Measurements from ENCODE around the gene APOA1. TPM values are rescaled to one million over a fixed set of nuclear protein-coding genes. Genes with fewer than 3 reads are reported as not detected.

Gene APOA1
- total RNA-seq, 4 donors from 2014 or later, result 0.50 to 1.4 TPM; not detected in 2

DNA sequence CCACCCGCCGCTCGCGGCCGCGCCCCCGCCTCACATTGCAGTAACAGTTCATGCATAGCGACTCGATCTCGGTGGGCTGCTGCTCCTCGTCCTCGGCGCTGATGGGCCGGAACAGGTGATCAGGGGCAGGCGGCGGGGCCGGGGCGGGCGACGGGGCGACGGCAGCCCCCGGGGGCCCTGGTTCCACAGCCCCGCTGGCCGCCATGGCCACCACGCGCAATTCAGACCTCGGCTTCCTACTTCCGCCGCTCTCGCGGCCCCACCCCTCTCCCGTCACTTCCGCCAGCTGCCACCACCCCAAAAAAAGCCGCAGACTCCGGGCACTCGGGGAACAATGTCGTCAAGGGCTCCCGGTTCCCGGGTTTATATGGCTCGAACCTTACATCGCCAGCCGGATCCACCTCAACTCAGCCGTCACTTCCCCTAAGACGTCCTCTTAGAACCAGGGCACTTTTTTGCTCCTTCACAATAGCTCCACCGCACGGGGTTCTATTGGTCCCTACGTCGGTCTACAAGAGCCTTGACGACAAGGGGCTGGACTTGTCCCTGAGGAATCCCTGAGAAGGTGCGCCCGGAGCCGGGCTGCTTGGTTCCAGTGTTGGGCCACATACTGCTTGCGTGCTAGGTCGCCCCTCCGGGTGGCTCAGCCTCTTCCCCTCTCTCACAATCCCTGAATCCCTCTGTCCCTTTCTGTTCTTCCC, 49.5 kb downstream of the APOA1 start, which contains the start of gene ZPR1:
ZPR1 (minus strand) TSS at position 238 of the 701 bp plus-strand sequence; CDS start at position 205, 33 bp downstream.
- 1% methylated on average over 24 of the region's 56 CpGs for WGBS
- H3K9me3 ChIP-seq, result no peaks in the 10 kb centered on the region
- H3K27ac ChIP-seq (replicated peaks in 1 of 4), result peak within 1 kb of the TSS; percentile 85 to 92 (median 90)
- H3K4me3 ChIP-seq, result peak within 1 kb of the TSS; percentile 90 to 100 (median 98)
- peaks cover 31 to 38% (median 35%) of the 10 kb centered on the region in 4 donors for H3K36me3 ChIP-seq
- peak; percentile 95 for DNase-seq (ENCODE audit: extremely low spot score)
- intact Hi-C loops (cut with DNase I), result no loop called here
- peaks cover 20 to 38% (median 27%) of the 10 kb centered on the region in 4 donors for H3K4me1 ChIP-seq
- no peaks in the 10 kb centered on the region for H3K27me3 ChIP-seq
- TF ChIP-seq, protein P1, sequence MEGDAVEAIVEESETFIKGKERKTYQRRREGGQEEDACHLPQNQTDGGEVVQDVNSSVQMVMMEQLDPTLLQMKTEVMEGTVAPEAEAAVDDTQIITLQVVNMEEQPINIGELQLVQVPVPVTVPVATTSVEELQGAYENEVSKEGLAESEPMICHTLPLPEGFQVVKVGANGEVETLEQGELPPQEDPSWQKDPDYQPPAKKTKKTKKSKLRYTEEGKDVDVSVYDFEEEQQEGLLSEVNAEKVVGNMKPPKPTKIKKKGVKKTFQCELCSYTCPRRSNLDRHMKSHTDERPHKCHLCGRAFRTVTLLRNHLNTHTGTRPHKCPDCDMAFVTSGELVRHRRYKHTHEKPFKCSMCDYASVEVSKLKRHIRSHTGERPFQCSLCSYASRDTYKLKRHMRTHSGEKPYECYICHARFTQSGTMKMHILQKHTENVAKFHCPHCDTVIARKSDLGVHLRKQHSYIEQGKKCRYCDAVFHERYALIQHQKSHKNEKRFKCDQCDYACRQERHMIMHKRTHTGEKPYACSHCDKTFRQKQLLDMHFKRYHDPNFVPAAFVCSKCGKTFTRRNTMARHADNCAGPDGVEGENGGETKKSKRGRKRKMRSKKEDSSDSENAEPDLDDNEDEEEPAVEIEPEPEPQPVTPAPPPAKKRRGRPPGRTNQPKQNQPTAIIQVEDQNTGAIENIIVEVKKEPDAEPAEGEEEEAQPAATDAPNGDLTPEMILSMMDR (IDR thresholded peaks at IDR 0.05), result no peak
- TF ChIP-seq EP300 (IDR thresholded peaks at IDR 0.05), result no peak
- TF ChIP-seq POLR2AphosphoS5 (IDR thresholded peaks at IDR 0.05), result peak; percentile 82 to 89
- TF ChIP-seq POLR2A (IDR thresholded peaks at IDR 0.05; ENCODE audit: low read depth), result peak; percentile 45

DNA sequence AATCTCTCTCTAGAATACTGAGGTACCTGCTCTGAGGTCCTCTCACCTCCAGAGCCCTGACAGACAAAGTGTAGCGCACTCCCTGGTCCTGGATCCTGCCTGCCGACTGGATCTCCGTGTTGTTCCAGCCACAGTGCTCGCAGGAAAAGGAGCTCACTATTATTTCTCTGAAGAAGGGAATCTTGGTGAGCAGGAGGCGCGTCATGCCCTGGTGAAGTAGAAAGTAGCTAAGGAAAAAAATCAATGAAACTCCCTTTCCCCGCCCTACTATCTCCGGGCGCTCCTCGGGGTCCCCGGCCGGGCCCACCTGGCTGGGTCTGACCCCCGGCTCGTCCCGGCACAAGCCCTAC, 50.0 kb downstream of the APOA1 start:
- whole genome bisulfite sequencing, result under 1% methylated on average over 15 of the region's 15 CpGs
- intact Hi-C loops (cut with DNase I), result no loop called here

DNA sequence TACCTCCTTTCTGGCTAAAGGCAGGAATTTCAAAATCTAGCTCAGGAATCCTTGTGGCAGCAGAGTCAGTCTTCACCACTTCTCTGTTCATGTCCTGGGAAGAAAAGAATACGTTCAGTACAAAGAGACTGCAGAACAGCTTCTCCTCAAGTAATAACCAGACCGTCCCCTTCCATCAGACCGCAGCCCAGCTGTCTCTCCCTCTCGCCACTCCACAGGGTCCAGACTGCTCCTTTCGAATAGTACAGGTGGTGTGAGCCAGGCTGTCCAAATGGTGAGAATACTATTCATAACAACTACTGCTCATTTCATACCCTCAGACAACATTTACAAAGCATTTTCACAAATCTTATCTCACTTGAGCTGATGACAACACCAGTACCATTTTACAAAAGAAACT, 50.5 kb downstream of the APOA1 start:
- intact Hi-C loops (cut with DNase I), result no loop called here
- H3K36me3 ChIP-seq, result peaks cover 40 to 48% (median 44%) of the 10 kb centered on the region in 4 donors
- no peaks in the 10 kb centered on the region for H3K9me3 ChIP-seq
- no peaks in the 10 kb centered on the region for H3K27me3 ChIP-seq
- no peak for DNase-seq (ENCODE audit: extremely low spot score)
- peaks cover 20 to 38% (median 27%) of the 10 kb centered on the region in 4 donors for H3K4me1 ChIP-seq
- peak overlapping the region in 3 of 4 donors; percentile 85 to 92 (median 91) for H3K27ac ChIP-seq (replicated peaks in 1 of 4)
- TF ChIP-seq EP300 (IDR thresholded peaks at IDR 0.05), result no peak
- 69% methylated on average over 5 of the region's 5 CpGs for WGBS
- peak overlapping the region; percentile 90 to 100 (median 98) for H3K4me3 ChIP-seq

More for the DNA sequence above, 50.0 kb downstream of the APOA1 start:
- Histone ChIP-seq H3K27ac (replicated peaks in 1 of 4) (peak overlapping the region; percentile 85 to 92 (median 90)), H3K4me3 (peak overlapping the region; percentile 90 to 100 (median 98)), H3K27me3 (no peaks in the 10 kb centered on the region), H3K4me1 (peaks cover 20 to 38% (median 27%) of the 10 kb centered on the region in 4 donors), H3K36me3 (peaks cover 36 to 43% (median 40%) of the 10 kb centered on the region in 4 donors), H3K9me3 (no peaks in the 10 kb centered on the region)
- DNase-seq (ENCODE audit: extremely low spot score), result no peak
- TF ChIP-seq POLR2AphosphoS5 (IDR thresholded peaks at IDR 0.05) (no peak), POLR2A (IDR thresholded peaks at IDR 0.05; ENCODE audit: low read depth) (no peak), EP300 (IDR thresholded peaks at IDR 0.05) (no peak)
- TF ChIP-seq, protein P1 (IDR thresholded peaks at IDR 0.05), result no peak

DNA sequence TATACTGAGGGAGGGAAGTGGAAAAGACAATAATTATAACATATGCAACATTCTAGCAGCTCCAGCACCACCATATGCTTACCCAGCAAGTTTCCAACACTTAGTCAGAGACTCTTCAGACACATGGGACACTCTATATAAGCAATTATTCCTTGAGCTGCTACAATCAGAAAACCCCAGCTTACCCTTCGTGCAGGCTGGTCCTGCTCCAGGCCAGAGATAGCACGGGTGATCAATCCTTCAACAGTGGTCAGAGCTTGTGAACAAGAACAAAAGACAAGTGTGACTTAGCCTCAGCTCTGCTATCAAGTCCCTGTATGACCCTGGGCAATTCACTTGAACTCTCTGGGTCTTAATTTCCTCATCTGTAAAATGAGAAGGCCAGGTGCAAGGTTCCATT, 51.1 kb downstream of the APOA1 start:
- Histone ChIP-seq H3K27ac (replicated peaks in 1 of 4) (no peak overlapping the region), H3K36me3 (peaks cover 47 to 54% (median 51%) of the 10 kb centered on the region in 4 donors), H3K4me3 (peak overlapping the region in 1 of 4 donors; percentile 100), H3K4me1 (peaks cover 16 to 32% (median 22%) of the 10 kb centered on the region in 4 donors), H3K9me3 (no peaks in the 10 kb centered on the region), H3K27me3 (no peaks in the 10 kb centered on the region)
- DNase-seq (ENCODE audit: extremely low spot score), result no peak
- intact Hi-C loops (cut with DNase I), result no loop called here
- 92% methylated on average over 2 of the region's 2 CpGs for WGBS
- no peak for TF ChIP-seq EP300 (IDR thresholded peaks at IDR 0.05)
- no peak for TF ChIP-seq POLR2AphosphoS5 (IDR thresholded peaks at IDR 0.05)
- TF ChIP-seq POLR2A (IDR thresholded peaks at IDR 0.05; ENCODE audit: low read depth), result no peak
- TF ChIP-seq, protein P1 (IDR thresholded peaks at IDR 0.05), result no peak

Other genes starting within 250 kb of the APOA1 start
- gene BUD13, start 64.6 kb downstream of the APOA1 start, total RNA-seq, result 10 to 100 TPM; 10.8 to 17.1 (median 12.5) TPM
- 10 to 100 TPM; 18.3 to 46.4 (median 34.7) TPM for gene ZPR1, start 49.6 kb downstream of the APOA1 start, total RNA-seq
- gene APOA5, start 45.7 kb downstream of the APOA1 start, total RNA-seq, result not detected
- gene APOA4, start 14.3 kb downstream of the APOA1 start, total RNA-seq, result under 1 TPM in 2 of 4 donors, not detected in 2; 0.26 to 0.40 TPM
- gene APOC3, start 7.7 kb downstream of the APOA1 start, total RNA-seq, result not detected

All from esophagus muscularis mucosa (tissue), 4 donors.